ENCODE results near the gene RFX5. TPM values are rescaled to one million over a fixed set of nuclear protein-coding genes. Genes with fewer than 3 reads are reported as not detected.

RFX5 gene
- total RNA-seq, 4 donors from 2014 or later = 22.9 to 66.4 (median 34.1) TPM

- intact Hi-C loops (cut with DNase I; ENCODE audit: low total_unique reads) = loop anchor here (5.0 to 10.0 kb wide), 3 partner anchors 39 to 149 kb away; partner anchors contain the start of gene VPS72
- Histone ChIP-seq H3K27ac (peak overlapping the region; percentile 26 to 49), H3K4me3 (no peak overlapping the region), H3K36me3 (no peaks in the 10 kb centered on the region), H3K9me3 (no peaks in the 10 kb centered on the region), H3K27me3 (no peaks in the 10 kb centered on the region), H3K4me1 (peaks cover 0 to 4% of the 10 kb centered on the region in 2 donors)
- peak; percentile 32 to 53 for DNase-seq
- no peak for TF ChIP-seq POLR2A (IDR thresholded peaks at IDR 0.05)
- peak; percentile 71 to 91 (median 86) for TF ChIP-seq CTCF (IDR thresholded peaks at IDR 0.05)
These were observed 5.9 kb downstream of the RFX5 start for GRCh38 chr1:151340870-151341754.

DNA sequence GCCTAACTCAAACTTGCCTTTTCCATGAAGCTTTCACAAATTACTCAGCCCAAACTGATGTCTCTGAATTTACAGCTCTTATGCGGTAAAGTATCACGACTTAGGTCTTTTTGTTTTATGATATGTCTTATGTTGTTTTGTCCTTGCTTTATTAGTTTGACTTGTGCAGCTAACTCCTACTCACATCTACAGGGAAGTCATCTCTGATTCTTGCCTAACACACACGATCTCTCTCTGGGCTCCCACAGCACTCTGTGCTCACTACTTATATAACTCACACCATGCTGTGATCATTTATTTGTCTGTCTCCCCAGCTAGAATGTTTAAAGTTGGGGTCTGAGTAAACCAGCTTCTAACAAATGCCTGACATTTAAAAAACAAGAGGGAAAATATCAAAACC, 10.5 kb downstream of the RFX5 start:
- Histone ChIP-seq H3K4me1 (no peaks in the 10 kb centered on the region), H3K27me3 (no peaks in the 10 kb centered on the region), H3K36me3 (no peaks in the 10 kb centered on the region), H3K27ac (peak overlapping the region in 1 of 2 donors; percentile 63), H3K9me3 (no peaks in the 10 kb centered on the region), H3K4me3 (no peak overlapping the region)
- intact Hi-C loops (cut with DNase I; ENCODE audit: low total_unique reads) = no loop called here
- no peak for DNase-seq
- TF ChIP-seq CTCF (IDR thresholded peaks at IDR 0.05) = no peak
- TF ChIP-seq POLR2A (IDR thresholded peaks at IDR 0.05) = no peak

DNA sequence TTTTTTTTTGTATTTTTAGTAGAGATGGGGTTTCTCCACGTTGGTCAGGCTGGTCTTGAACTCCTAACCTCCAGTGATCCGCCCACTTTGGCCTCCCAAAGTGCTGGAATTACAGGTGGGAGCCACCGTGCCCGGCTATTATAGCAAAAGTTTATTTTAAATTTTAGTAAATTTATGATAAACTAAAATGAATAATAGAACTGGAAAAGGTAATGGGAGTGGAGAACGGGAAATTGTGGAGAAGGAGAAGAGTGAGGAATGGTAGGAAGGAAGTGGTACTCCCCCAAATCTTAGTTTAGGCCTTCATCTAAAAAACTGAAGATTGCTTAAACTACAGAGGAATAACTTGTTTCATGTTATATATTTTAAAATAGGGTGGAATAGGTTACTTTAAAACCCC, 12.2 kb downstream of the RFX5 start:
- intact Hi-C loops (cut with DNase I; ENCODE audit: low total_unique reads) = no loop called here
- H3K4me3 ChIP-seq = no peak overlapping the region
- no peaks in the 10 kb centered on the region for H3K9me3 ChIP-seq
- no peaks in the 10 kb centered on the region for H3K27me3 ChIP-seq
- no peak overlapping the region for H3K27ac ChIP-seq
- no peaks in the 10 kb centered on the region for H3K4me1 ChIP-seq
- H3K36me3 ChIP-seq = no peaks in the 10 kb centered on the region
- no peak for DNase-seq
- TF ChIP-seq POLR2A (IDR thresholded peaks at IDR 0.05) = no peak
- no peak for TF ChIP-seq CTCF (IDR thresholded peaks at IDR 0.05)

DNA sequence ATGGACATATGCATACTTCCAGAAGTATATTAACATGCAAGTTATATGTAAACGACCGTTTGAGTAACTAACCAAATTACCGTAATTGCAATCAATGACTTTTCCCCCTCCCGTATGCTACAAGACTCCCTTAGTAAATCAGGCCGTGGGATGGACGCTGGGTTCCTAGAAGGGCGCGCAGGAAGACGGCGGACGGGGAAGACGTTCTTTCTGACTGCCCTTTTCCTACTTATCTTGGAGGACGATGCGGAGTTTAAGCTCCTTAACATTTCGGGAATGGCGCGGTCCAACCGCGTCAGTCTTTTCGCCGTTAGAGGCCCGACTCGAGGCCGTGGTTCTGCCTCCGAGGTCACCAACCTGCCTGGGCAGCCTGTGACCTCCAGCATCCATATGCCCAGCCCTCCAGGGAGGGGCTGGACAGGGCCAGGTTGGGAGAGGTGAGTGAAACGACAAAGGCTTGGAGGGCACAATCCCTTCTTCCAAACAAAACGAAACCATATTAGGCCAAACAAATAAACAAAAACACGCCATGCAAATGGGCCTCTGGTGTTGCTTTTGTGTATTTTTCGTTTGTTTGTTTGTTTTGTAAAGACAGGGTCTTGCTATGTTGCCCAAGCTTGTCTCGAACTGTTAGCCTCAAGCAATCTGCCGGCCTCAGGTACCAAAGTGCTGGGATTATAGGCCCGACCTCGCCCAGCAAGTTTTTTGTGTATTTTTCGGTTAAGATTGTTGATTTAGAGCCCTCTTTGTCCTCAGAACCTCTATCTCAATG, 19.0 kb downstream of the RFX5 start:
- no peaks in the 10 kb centered on the region for H3K27me3 ChIP-seq
- peak overlapping the region; percentile 91 to 94 for H3K27ac ChIP-seq
- no peaks in the 10 kb centered on the region for H3K36me3 ChIP-seq
- peak overlapping the region; percentile 61 to 62 for H3K4me3 ChIP-seq
- H3K4me1 ChIP-seq = peaks cover 0 to 4% of the 10 kb centered on the region in 2 donors
- TF ChIP-seq POLR2A (IDR thresholded peaks at IDR 0.05) = no peak
- TF ChIP-seq CTCF (IDR thresholded peaks at IDR 0.05) = no peak
- no peaks in the 10 kb centered on the region for H3K9me3 ChIP-seq
- intact Hi-C loops (cut with DNase I; ENCODE audit: low total_unique reads) = no loop called here
- peak in 1 of 2 donors; percentile 36 for DNase-seq

All from uterus (tissue), 4 donors.